HCEC 1CT (cell line): ENCODE data around the gene SLC29A3.
A peak's percentile ranks its signal among the peaks of the same experiment; 100 is the strongest.

Source experiments
- DNase-seq: peaks from one replicate; pipeline ENCODE4 v3.0.0-alpha.2; 2017

The SLC29A3 gene

DNA sequence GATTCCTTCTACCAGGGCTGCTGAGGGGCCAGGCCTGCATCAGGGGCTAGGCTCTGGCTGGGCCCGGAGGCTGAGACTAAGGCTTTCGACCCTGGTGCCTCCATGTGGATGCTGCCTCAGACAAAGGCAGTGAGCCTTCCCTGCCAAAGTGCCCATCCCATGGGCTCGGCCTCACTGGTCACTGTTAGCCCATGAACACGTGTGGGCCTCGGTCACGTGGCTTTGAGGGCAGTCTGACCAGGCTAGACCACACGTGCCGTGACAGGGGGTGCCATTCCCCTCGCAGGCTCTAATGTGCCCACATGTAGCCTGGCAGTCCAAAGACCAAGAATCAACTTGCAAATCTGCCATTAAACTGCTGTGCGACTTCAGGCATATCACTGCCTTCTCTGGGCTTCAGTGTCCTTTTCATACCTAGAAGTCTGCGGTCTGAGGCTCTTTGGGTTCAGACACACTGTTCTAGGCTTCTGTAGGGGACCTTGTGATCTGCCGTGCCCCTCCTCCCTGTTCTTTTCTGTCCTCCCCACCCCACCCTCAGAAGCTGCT is 17.6 kb upstream of the SLC29A3 start:
- no peak for DNase-seq

DNA sequence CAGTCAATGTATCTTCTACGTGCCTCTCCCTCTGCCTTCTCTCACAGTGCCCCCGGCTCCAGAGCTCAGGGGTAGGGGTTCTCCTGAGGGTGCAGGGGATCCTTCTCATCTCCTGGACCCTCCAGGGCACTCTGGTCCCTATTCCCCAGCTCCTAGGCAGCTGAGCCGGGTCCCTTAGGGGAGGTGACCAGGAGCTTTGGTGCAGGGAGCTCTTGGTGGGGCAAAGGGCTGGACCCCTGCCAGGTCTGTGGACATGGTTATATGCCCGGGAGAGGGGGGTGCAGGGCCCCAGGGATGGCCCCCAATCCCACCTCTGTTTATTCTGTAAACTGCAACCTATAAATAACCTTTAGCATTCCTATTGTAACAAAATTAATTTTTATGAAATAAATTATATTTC is 16.6 kb upstream of the SLC29A3 start:
- no peak for DNase-seq

- DNase-seq, result peak; percentile 42
Observed at GRCh38 chr10:71302874-71303568, 16.0 kb upstream of the SLC29A3 start.

DNA sequence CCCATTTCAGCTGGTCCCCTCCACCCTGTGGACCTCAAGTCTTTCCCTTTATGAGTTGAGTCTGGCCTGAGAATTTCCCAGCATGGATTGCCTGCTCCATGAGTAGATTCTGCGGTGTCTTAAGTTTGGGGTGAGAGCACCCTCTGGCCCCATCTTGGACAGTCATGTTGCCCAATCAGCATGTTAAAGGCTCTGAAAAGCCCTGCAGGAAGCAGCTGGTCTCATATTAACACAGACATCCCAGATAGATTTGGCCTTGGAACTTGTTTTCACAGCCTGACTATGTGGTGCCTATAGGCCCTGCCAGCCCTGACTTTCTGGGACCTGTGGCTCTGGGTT is 15.5 kb upstream of the SLC29A3 start:
- DNase-seq, result no peak

- DNase-seq, result no peak
Observed at GRCh38 chr10:71304914-71305313, 14.1 kb upstream of the SLC29A3 start.

DNA sequence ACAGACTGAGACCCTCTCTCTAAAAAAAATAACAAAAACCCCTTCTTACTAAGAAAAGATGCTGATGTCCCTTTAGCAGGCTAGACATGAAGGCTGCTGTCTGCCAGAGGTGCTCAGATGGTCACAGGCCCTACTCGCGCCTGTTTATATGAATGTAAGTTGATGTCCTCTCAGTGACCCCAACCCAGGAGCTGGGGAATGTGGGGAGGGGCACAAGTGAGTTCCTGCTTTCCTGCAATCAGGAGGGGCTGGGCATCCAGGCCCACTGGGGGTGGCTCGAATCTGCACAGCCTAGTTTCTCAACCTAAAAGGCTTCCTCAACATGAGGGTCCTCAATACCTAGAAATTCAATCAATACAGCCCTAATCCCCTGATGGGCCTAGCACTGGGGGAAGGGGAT is 12.1 kb upstream of the SLC29A3 start:
- DNase-seq, result no peak

DNA sequence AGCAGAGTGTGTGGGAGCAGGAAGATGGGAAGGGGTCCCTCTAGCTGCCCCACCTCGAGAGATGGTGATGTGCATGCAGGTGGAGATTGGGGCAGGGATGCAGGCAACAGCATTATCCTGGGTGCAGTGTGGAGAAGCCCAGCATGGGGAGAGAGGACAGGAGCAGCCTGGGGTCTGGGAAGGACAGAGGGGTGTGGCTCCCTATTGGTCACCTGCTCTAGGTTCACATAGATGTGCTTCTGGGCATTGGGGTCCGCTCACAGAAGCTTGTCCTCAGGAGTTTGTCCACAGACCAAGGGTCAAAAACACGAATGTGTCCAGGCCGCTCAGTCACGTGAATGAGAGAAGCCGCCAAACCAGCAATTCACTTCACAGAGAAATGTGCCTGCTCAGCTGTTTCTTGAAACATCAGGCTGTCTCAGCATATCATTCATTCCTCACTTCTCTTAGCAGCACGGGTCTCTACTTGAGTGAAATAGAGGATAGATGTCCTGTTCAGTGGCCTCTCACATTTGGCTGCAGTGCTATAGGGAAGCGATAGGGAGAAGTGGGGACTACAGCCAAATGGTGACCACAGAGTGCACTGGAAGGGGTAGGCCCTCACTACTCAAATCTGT is 11.5 kb upstream of the SLC29A3 start:
- no peak for DNase-seq

GRCh38 chr10:71308244-71308643 is 10.8 kb upstream of the SLC29A3 start:
- DNase-seq, result no peak

DNA sequence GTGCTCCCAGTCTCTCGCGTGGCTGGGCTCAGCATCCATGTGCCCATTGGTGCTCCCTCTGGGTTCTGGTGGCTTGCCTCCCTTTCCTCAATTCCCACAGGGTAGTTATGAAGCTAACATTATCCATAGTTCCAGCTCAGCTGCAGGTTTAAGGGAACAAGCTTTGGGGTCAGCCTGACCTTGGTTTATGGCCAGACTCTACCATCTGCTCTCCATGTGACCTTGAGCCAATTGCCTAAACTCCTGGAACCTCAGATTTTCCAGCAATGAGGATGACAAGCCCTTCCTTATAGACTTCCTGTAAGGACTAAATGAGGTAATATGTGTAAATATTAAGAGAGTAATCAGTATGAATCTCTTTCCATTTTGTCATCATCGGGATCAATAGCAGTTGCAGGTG is 10.1 kb upstream of the SLC29A3 start:
- DNase-seq, result no peak

DNA sequence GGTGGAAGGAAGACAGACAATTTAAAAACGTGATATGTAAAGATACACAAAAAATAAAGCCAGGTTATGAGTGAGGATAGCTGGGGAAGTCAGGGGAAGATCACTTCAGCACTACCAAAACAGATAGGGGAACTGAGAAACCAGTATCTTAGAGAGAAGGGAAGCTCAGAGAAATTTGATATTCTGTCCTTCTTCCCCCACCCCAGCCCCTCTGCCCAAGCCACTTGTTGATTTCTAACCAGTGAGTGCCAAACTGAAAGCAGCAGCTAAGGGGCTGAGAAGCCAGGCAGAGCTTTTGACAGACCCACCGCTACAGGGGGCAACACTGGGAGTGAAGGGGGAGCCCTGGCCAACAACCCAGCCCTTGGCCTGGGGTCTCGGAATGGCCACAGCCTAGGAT is 9.1 kb upstream of the SLC29A3 start:
- no peak for DNase-seq

- no peak for DNase-seq
Observed at GRCh38 chr10:71312220-71312619, 6.8 kb upstream of the SLC29A3 start.

- DNase-seq, result peak; percentile 4
Observed at GRCh38 chr10:71312811-71313789, 6.0 kb upstream of the SLC29A3 start.

DNA sequence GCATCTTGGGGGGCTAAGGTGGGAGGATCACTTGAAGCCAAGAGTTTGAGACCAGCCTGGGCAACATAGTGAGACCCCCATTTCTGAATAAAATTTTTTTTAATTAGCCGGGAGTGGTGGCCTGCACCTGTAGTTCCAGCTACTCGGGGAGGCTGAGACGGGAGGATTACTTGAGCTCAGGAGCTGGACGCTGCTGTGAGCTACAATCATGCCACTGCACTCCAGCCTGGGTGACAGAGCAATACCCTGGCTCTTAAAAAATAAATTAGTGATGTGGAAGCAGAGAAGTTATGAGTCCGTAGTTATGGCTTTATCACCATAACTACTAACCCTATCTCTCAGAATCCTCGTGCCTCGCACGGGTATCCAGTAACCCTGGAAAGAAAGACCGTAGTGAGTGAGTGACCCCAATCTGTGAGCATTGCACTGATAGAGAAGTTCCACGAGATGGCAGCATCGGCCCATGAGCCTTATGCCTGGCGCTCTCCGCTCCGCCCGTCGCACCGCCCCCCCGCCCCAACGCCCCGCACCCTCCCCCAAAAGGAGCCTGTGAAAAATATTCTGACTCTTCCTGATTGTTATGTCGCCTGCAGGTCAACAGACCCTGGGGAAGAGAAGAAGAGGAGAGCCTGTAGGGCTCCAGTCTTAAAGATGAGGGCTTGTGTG is 4.9 kb upstream of the SLC29A3 start:
- peak; percentile 47 for DNase-seq

DNA sequence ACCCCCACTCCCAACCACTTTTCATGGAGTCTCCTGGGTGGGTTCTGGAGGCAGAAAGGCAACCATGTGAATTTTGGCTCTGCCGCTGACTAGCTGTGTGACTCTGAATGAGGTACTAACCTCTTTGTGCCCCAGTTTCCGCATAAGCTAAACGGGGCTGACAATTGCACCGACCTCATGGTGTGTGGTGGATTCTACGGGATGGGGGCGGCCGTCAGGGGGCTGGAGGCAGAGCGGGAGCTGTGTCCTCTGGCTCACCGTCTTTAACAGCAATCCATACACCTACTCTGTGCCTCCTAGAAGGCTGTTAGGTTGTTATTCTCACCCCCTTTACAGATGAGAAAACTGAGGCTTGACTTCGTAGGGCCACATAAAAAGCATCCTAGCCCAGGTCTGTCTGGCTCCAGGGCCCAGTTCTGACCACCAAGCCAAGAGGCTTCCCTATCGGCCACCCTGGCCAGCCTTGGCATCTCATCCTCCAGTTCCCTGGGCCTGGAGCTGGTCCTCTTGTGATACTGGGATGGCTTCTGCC is 4.3 kb upstream of the SLC29A3 start:
- DNase-seq, result no peak

DNA sequence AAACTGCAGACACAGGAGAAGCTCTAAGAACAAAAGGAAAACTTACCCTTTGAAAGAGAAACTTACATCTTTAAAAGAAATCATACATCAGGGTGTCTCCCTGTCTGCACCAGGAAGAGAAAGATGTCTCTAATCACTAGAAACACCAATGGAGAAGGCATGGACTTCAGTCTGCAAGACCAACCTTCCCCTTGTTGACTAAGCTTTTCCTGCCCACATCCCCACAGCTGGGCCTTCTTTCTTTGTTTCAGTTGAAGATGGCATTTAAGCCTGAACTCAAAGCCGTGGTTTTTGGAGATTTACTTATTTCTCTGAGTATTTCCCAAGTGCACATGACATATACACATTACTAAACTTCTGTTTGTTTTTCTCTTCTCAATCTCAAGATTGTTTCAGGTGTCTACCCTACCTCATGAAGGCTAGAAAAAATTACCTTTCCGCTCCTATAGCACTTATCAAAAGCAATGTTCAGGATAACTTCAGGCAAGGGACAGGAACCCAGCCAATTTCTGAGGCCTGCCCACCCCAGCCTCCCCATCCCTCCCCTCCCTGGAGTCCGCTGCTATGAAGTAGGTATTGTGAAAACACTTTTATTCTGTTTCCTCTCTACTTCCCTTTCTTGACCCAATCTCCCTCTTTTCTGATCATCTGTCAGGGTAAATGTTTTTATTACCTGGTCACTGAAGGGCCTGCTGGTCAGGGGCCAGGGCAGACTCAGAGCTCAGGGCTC is 2.8 kb upstream of the SLC29A3 start:
- no peak for DNase-seq

GRCh38 chr10:71316786-71317160 is 2.3 kb upstream of the SLC29A3 start:
- DNase-seq, result peak; percentile 3

DNA sequence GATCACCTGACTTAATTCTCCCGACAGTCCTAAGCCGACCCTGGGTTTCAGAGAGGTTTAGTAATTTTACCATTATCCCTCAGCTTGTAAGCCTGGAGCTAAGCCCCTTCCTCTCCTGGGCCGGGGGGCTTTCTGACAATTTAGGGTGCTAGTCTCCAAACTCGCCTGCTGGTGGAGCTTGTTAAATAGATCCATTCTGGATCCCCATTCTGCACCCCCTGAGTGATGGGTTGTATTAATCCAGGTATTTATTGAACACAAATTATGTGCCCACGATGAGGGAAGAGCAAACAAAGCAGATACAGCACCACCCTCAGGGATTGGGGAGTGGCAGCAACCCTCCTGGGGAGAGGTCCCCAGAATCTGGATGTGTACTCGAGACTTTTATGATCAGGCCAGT is 1.3 kb upstream of the SLC29A3 start:
- no peak for DNase-seq

- DNase-seq, result no peak
Observed at GRCh38 chr10:71319800-71320392, 837 bp downstream of the SLC29A3 start.

GRCh38 chr10:71320592-71320991 is 1.5 kb downstream of the SLC29A3 start:
- no peak for DNase-seq

GRCh38 chr10:71321386-71321785 is 2.3 kb downstream of the SLC29A3 start:
- DNase-seq, result no peak

DNA sequence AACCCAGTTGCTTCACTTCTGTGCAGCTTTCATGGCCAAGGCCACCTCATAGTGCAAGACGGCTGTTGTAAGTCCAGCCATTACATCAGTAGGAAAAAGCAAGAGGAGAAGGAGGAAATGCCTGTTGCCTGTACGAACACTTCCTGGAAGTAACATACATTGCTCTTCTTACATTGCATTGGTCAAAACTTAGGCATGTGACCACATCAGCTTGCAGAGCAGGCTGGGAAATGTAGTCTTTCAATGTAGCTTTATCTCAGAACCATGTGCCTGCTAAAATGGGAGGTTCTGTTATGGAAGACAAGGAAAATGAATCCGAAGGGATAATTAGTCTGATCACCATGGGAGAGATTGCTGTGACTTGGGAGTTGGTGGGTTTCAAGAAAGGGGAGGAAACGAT is 4.3 kb downstream of the SLC29A3 start:
- peak; percentile 21 for DNase-seq

- no peak for DNase-seq
Observed at GRCh38 chr10:71324743-71325142, 5.7 kb downstream of the SLC29A3 start.
